Endothelial cell (in vitro differentiated cells): Measurements from ENCODE around the gene NOPCHAP1. TPM values are rescaled to one million over a fixed set of nuclear protein-coding genes. Genes with fewer than 3 reads are reported as not detected.
A peak's percentile ranks its signal among the peaks of the same experiment; 100 is the strongest.

Experiments used
- DNase-seq: peaks from one replicate; pipeline ENCODE4 v3.0.0; 2021; ENCODE audit warnings: low spot score
- H3K27ac Mint-ChIP-seq: one replicate; pipeline ENCODE4 v1.8.0; 2021; ENCODE audit warnings: mixed read lengths, inconsistent platforms; ENCODE audit not compliant: unreplicated experiment
- H3K27me3 Mint-ChIP-seq: one replicate; pipeline ENCODE4 v1.8.0; 2021; ENCODE audit warnings: mild to moderate bottlenecking, moderate library complexity, mixed read lengths, inconsistent platforms; ENCODE audit not compliant: unreplicated experiment
- H3K36me3 Mint-ChIP-seq: one replicate; pipeline ENCODE4 v1.8.0; 2021; ENCODE audit warnings: mild to moderate bottlenecking, low read depth, mixed read lengths, inconsistent platforms; ENCODE audit not compliant: unreplicated experiment
- H3K4me1 Mint-ChIP-seq: one replicate; pipeline ENCODE4 v1.8.0; 2021; ENCODE audit warnings: mild to moderate bottlenecking, mixed read lengths, inconsistent platforms; ENCODE audit not compliant: unreplicated experiment
- H3K4me3 Mint-ChIP-seq: one replicate; pipeline ENCODE4 v1.8.0; 2021; ENCODE audit warnings: mild to moderate bottlenecking, mixed read lengths, inconsistent platforms; ENCODE audit not compliant: unreplicated experiment
- H3K9me3 Mint-ChIP-seq: one replicate; pipeline ENCODE4 v1.8.0; 2021; ENCODE audit warnings: mixed read lengths, inconsistent platforms; ENCODE audit not compliant: unreplicated experiment
- CTCF ChIP-seq: fragments of 200-600 bp; sonication (generic); IDR thresholded peaks from one replicate; pipeline ENCODE4 v1.5.0; 2021; ENCODE audit warnings: antibody characterized with exemption; ENCODE audit not compliant: unreplicated experiment
- total RNA-seq: library from RNA; stranded (reverse); fragmentation: NEBNext Ultra II Directional; extraction: Animal tissue kit (Norgen Biotek cat#: 25700); gene quantifications from one replicate; pipeline ENCODE4 v1.2.1, GENCODE V29; 2021; ENCODE audit not compliant: unreplicated experiment

Gene NOPCHAP1
- total RNA-seq, 1 donor from 2014 or later = 14.3 TPM

DNA sequence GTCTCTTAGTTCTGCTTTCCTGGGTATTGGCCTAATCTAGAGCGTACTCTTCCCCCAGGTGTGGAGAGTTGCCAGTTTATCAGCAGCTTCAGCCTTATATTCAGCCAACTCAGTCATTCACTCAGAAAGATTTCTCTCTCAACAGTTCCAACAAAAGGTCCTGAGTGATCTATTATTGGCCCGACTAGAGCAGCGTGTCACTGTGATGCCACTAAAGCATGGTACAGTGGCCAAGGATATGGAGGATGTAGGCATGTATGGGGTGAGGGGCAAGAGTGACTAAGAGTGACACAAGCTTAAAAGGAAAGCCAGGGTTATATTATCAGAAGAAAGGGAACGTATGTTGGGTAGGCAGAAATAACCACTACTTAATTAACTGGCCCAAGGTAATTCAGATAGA lies 4.8 kb downstream of the NOPCHAP1 start:
- TF ChIP-seq CTCF = no peak
- Mint-ChIP-seq H3K9me3 (no peaks in the 10 kb centered on the region), H3K27ac (no peak overlapping the region), H3K4me1 (peaks cover 12% of the 10 kb centered on the region), H3K36me3 (peaks cover 15% of the 10 kb centered on the region), H3K4me3 (no peak overlapping the region), H3K27me3 (no peaks in the 10 kb centered on the region)
- no peak for DNase-seq

DNA sequence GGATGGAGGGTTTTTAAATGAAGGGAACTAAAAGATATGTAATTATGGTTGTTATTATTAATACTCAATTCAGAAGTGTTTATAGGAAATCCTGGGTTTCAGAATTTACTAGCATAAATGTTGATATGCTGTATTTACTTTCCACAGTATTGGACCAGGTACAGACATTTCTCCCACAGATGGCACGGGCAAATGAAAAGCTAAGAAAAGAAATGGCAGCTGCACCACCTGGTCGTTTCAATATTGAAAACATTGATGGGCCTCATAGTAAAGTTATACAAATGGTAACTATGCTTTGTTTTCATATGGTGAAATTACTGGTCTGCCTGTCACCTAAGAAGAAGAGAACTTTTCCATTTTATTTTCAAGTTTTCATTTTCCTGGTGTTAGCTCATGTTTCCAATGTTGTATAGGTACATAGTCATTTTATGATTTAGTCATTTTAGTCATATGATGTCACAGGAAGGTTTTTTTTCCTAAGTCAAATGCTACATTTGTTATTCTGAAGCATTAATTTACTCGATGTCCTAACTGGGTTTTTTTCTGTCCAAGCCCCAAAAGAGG lies 5.5 kb downstream of the NOPCHAP1 start:
- TF ChIP-seq CTCF = no peak
- Mint-ChIP-seq H3K4me1 (peaks cover 12% of the 10 kb centered on the region), H3K27ac (no peak overlapping the region), H3K4me3 (peak overlapping the region; percentile 40), H3K27me3 (no peaks in the 10 kb centered on the region), H3K9me3 (no peaks in the 10 kb centered on the region), H3K36me3 (peaks cover 15% of the 10 kb centered on the region)
- DNase-seq = no peak

GRCh38 chr12:104994336-104994735 lies 8.2 kb downstream of the NOPCHAP1 start:
- DNase-seq = no peak
- no peaks in the 10 kb centered on the region for H3K9me3 Mint-ChIP-seq
- H3K27ac Mint-ChIP-seq = no peak overlapping the region
- TF ChIP-seq CTCF = no peak
- H3K27me3 Mint-ChIP-seq = no peaks in the 10 kb centered on the region
- H3K4me1 Mint-ChIP-seq = no peaks in the 10 kb centered on the region
- H3K4me3 Mint-ChIP-seq = no peak overlapping the region
- H3K36me3 Mint-ChIP-seq = peaks cover 15% of the 10 kb centered on the region

DNA sequence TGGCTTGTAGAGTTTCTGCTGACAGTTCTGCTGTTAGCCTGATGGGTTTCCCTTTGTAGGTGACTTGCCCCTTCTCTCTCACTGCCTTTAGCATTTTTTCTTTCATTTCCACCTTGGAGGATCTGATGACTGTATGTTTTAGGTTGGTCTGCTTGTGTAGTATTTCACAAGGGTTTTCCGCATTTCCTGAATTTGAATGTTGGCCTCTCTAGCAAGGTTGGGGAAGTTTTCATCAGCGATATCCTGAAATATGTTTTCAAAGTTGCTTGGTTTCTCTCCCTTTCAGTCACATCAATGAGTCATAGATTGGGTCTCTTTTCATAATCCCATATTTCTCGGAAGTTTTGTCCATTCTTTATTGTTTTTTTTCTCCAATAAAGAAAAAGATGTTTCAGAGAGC lies 11.4 kb downstream of the NOPCHAP1 start:
- Mint-ChIP-seq H3K4me1 (peaks cover 3% of the 10 kb centered on the region), H3K36me3 (peaks cover 22% of the 10 kb centered on the region), H3K27ac (no peak overlapping the region), H3K27me3 (no peaks in the 10 kb centered on the region), H3K9me3 (no peaks in the 10 kb centered on the region), H3K4me3 (no peak overlapping the region)
- no peak for DNase-seq
- TF ChIP-seq CTCF = no peak

DNA sequence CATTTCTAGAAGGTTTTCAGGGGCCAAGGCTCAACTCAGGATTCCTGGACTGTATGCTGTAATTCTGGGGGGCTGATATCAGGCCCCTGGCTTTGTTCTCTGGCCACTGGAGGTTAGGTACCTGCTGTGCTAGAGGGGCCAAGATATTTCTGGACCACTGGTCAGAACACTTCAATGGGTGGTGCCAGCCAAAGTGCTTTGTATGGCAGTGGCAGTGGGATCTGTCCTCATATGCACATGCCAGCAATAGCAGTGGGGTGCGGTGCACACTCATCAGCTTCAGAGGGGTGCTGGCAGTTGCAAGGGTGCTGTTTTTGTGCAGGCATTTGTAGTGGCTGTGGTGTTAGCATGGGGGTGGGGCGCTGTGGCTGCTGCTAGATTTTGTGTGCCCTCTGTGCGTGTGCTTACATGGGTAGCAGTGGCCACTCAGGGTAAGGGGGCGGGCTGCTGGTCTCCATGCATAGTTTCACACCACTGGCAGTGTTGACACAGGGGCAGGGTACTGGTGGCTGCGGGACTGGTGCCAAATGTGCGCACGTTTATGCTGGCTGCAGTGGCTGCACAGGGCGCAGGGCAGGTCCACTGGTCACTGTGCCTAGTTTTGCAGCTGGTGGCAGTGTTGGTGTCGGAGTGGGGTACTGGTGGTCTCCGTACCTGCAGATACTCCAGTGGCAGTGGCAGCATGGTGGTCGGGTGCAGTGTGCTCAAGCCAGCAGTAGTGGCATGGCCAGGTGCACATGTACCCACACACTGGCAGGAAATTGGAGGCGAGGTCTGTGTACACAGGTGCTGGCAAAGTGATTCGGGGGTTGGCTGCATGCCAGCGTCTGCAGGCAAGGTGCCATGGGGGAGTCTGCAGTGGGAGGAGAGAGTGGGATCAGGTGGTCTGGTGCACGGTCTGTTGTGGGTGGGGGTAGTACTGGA lies 12.6 kb downstream of the NOPCHAP1 start:
- Mint-ChIP-seq H3K4me3 (no peak overlapping the region), H3K9me3 (no peaks in the 10 kb centered on the region), H3K36me3 (peaks cover 21% of the 10 kb centered on the region), H3K4me1 (peaks cover 3% of the 10 kb centered on the region), H3K27me3 (no peaks in the 10 kb centered on the region), H3K27ac (no peak overlapping the region)
- no peak for TF ChIP-seq CTCF
- DNase-seq = no peak
